CD4-positive, alpha-beta T cell treated with Interleukin-4 for 1 hour (primary cell): ENCODE data around the gene DNAH14.
"Not testable (repeated sequence)": the region's sequence is repeated elsewhere in the genome, so short reads cannot be mapped to it uniquely, and the experiment has no call there.

Experiments used
- DNase-seq, 2 donors: peaks; one replicate each; pipeline ENCODE4 v3.0.0-alpha.2; 2020 to 2022

Gene DNAH14

GRCh38 chr1:224998185-224998584 lies 68.7 kb downstream of the DNAH14 start:
- DNase-seq, result no peak

- no peak for DNase-seq
Measured at GRCh38 chr1:225004396-225004795, 74.9 kb downstream of the DNAH14 start.

GRCh38 chr1:225006352-225006751 lies 76.9 kb downstream of the DNAH14 start:
- not testable (repeated sequence) for DNase-seq

GRCh38 chr1:225008050-225008449 lies 78.6 kb downstream of the DNAH14 start:
- not testable (repeated sequence) for DNase-seq

GRCh38 chr1:225021037-225021436 lies 91.6 kb downstream of the DNAH14 start:
- DNase-seq, result no peak

GRCh38 chr1:225026701-225027100 lies 97.2 kb downstream of the DNAH14 start:
- no peak for DNase-seq

GRCh38 chr1:225036441-225036840 lies 107.0 kb downstream of the DNAH14 start:
- not testable (repeated sequence) for DNase-seq

GRCh38 chr1:225042263-225042662 lies 112.8 kb downstream of the DNAH14 start:
- DNase-seq, result no peak

- no peak for DNase-seq
Measured at GRCh38 chr1:225044258-225044657, 114.8 kb downstream of the DNAH14 start.

- no peak for DNase-seq
Measured at GRCh38 chr1:225049594-225049993, 120.1 kb downstream of the DNAH14 start.

GRCh38 chr1:225063722-225064121 lies 134.2 kb downstream of the DNAH14 start:
- DNase-seq, result no peak

GRCh38 chr1:225070972-225071371 lies 141.5 kb downstream of the DNAH14 start:
- no peak for DNase-seq

- DNase-seq, result no peak
Measured at GRCh38 chr1:225097175-225097574, 167.7 kb downstream of the DNAH14 start.

GRCh38 chr1:225111000-225111399 lies 181.5 kb downstream of the DNAH14 start:
- no peak for DNase-seq

- DNase-seq, result no peak
Measured at GRCh38 chr1:225113265-225113664, 183.8 kb downstream of the DNAH14 start.

- DNase-seq, result no peak
Measured at GRCh38 chr1:225114354-225114990, 185.0 kb downstream of the DNAH14 start.

- DNase-seq, result no peak
Measured at GRCh38 chr1:225119307-225119706, 189.8 kb downstream of the DNAH14 start.

- DNase-seq, result no peak
Measured at GRCh38 chr1:225121095-225121494, 191.6 kb downstream of the DNAH14 start.

GRCh38 chr1:225131869-225132268 lies 202.4 kb downstream of the DNAH14 start:
- no peak for DNase-seq

GRCh38 chr1:225137976-225138375 lies 208.5 kb downstream of the DNAH14 start:
- DNase-seq, result no peak

- no peak for DNase-seq
Measured at GRCh38 chr1:225143001-225143400, 213.5 kb downstream of the DNAH14 start.

- no peak for DNase-seq
Measured at GRCh38 chr1:225146478-225146877, 217.0 kb downstream of the DNAH14 start.

GRCh38 chr1:225147791-225148190 lies 218.3 kb downstream of the DNAH14 start:
- DNase-seq, result not testable (repeated sequence)

GRCh38 chr1:225152061-225152460 lies 222.6 kb downstream of the DNAH14 start:
- DNase-seq, result no peak

- DNase-seq, result no peak
Measured at GRCh38 chr1:225155555-225155954, 226.1 kb downstream of the DNAH14 start.
